K562 (cell line): ENCODE measurements around the gene LRRC3. TPM values are rescaled to one million over a fixed set of nuclear protein-coding genes. Genes with fewer than 3 reads are reported as not detected.

ENCODE experiments used
- ATAC-seq: fragments of 200-7000 bp; cut with Tn5 transposase; 3 replicates; pipeline ENCODE4 v1.9.1; 2020; ENCODE audit warnings: moderate library complexity
- BruUV-seq: library from RNA; stranded (reverse); fragments of 400-500 nt; replicated peaks from 2 replicates; lab custom pipeline; 2021; lab: Mats Ljungman, UMichigan
- CTCF ChIA-PET: fragments of 300-600 bp; formaldehyde crosslinking; extraction: SDS; loops from one replicate; lab custom pipeline; 2021; ENCODE audit warnings: low intra/inter-chr PET ratio; lab: Yijun Ruan, JAX
- POLR2A ChIA-PET: fragments of 300-600, 350-650 bp; sonication (Branson Sonifier 250); formaldehyde crosslinking; extraction: SDS; loops from one replicate; lab custom pipeline; 2021; ENCODE audit warnings: antibody characterized with exemption, inconsistent platforms; lab: Yijun Ruan, JAX
- DNase-seq, 4 experiments: peaks; one replicate each; pipeline versions ENCODE4 v3.0.0 to v3.0.0-alpha.2; 2011 to 2018; ENCODE audit warnings: low spot score in 3 of 4, mixed read lengths in 3 of 4; ENCODE audit errors: extremely low read depth in 1 of 4
- FAIRE-seq: peaks from 2 replicates; lab custom pipeline; 2011; peaks lifted over from hg19 to GRCh38; lab: Jason Lieb, UNC
- H2AFZ ChIP-seq: 2 replicates; pipeline ENCODE4 v1.6.0; 2011; ENCODE audit warnings: low read depth, low read length, control low read depth, inconsistent platforms
- H3K27ac ChIP-seq: fragments of 200-600 bp; 3 replicates; pipeline ENCODE4 v1.8.0; 2011; ENCODE audit warnings: low read depth, mild to moderate bottlenecking, control low read depth, inconsistent platforms, low read length, moderate library complexity, mixed read lengths; ENCODE audit errors: extremely low read depth
- H3K27me3 ChIP-seq, 2 experiments: fragments of 300-600 bp in 1 of 2; 2 replicates in 1 of 2; 3 replicates in 1 of 2; pipeline versions ENCODE4 v1.6.0 to v1.8.0; 2011; ENCODE audit warnings: inconsistent platforms in 2 of 2, low read length in 2 of 2, mild to moderate bottlenecking in 1 of 2, mixed read lengths in 1 of 2, moderate library complexity in 1 of 2; ENCODE audit not compliant: control insufficient read depth in 2 of 2, insufficient read depth in 2 of 2
- H3K36me3 ChIP-seq: fragments of 300-600 bp; 3 replicates; pipeline ENCODE4 v1.8.0; 2011; ENCODE audit warnings: mild to moderate bottlenecking, low read length, inconsistent platforms; ENCODE audit not compliant: control insufficient read depth, insufficient read depth
- H3K4me1 ChIP-seq, 2 experiments: fragments of 200-600 bp in 1 of 2; replicated peaks in 1 of 2; 2 replicates in 1 of 2; 3 replicates in 1 of 2; pipeline versions ENCODE4 v1.5.1 to v1.8.0; 2011; ENCODE audit warnings: inconsistent platforms in 2 of 2, low read length in 2 of 2, mild to moderate bottlenecking in 1 of 2, mixed read lengths in 1 of 2, moderate library complexity in 1 of 2; ENCODE audit not compliant: control insufficient read depth in 2 of 2, insufficient read depth in 2 of 2
- H3K4me2 ChIP-seq: 2 replicates; pipeline ENCODE4 v1.6.1; 2011; ENCODE audit warnings: low read length, control low read depth, inconsistent platforms, mixed read lengths; ENCODE audit not compliant: insufficient read depth
- H3K4me3 ChIP-seq: fragments of 200-600 bp; sonication (generic), shearing (Covaris generic); 2 replicates; pipeline ENCODE4 v1.5.1; 2016; ENCODE audit warnings: control low read depth, inconsistent platforms
- H3K79me2 ChIP-seq: fragments of 200-600 bp; 3 replicates; pipeline ENCODE4 v1.8.0; 2011; ENCODE audit warnings: low read length, inconsistent platforms; ENCODE audit not compliant: control insufficient read depth, insufficient read depth
- H3K9ac ChIP-seq, 2 experiments: 2 replicates each; pipeline versions ENCODE4 v1.6.0 to v1.6.1; 2011; ENCODE audit warnings: low read depth in 2 of 2, low read length in 2 of 2, control low read depth in 1 of 2, inconsistent platforms in 1 of 2, mild to moderate bottlenecking in 1 of 2, mixed read lengths in 1 of 2; ENCODE audit not compliant: insufficient read depth in 1 of 2
- H3K9me1 ChIP-seq: one replicate; pipeline ENCODE4 v1.6.0; 2011; ENCODE audit warnings: inconsistent platforms, mild to moderate bottlenecking, low read length, moderate library complexity; ENCODE audit not compliant: control insufficient read depth, insufficient read depth
- H3K9me3 ChIP-seq: replicated peaks from 2 replicates; pipeline ENCODE4 v1.5.1; 2011; ENCODE audit warnings: low read depth, low read length, inconsistent platforms; ENCODE audit not compliant: control insufficient read depth, insufficient read depth
- H4K20me1 ChIP-seq: replicated peaks from 2 replicates; pipeline ENCODE4 v1.6.1; 2011; ENCODE audit warnings: low read length, inconsistent platforms, mixed read lengths; ENCODE audit not compliant: control insufficient read depth, insufficient read depth
- ELF2 ChIP-seq: fragments of 250-450 bp; sonication (Bioruptor Pico); IDR thresholded peaks from 2 replicates; pipeline ENCODE4 v1.5.0; 2021; ENCODE audit warnings: mild to moderate bottlenecking
- ETV1 ChIP-seq: fragments of 450-650 bp; conservative IDR thresholded peaks from 2 replicates; pipeline ENCODE4 v1.6.1; 2016; ENCODE audit warnings: missing genetic modification characterization, control low read depth, low read depth, missing compliant biosample characterization
- FOSL1 ChIP-seq: fragments of 200-800 bp; sonication (Bioruptor generic); conservative IDR thresholded peaks from 2 replicates; pipeline ENCODE4 v1.6.1; 2016; ENCODE audit warnings: missing genetic modification characterization, missing compliant biosample characterization
- ILF3 ChIP-seq: fragments of 450-650 bp; IDR thresholded peaks from 2 replicates; pipeline ENCODE4 v1.6.1; 2018; ENCODE audit warnings: antibody characterized with exemption, mild to moderate bottlenecking, moderate library complexity, borderline replicate concordance
- NCOA2 ChIP-seq, 2 experiments: fragments of 450-650 bp; IDR thresholded peaks; 2 replicates each; pipeline ENCODE4 v1.6.1; 2018; ENCODE audit warnings: mild to moderate bottlenecking in 2 of 2, moderate library complexity in 1 of 2; ENCODE audit not compliant: partially characterized antibody in 2 of 2
- ZNF695 ChIP-seq: fragments of 450-650 bp; formaldehyde crosslinking; IDR thresholded peaks from 2 replicates; pipeline ENCODE4 v1.4.0; 2020; ENCODE audit warnings: mild to moderate bottlenecking, moderate library complexity
- WGBS: fragments of 100-300 bp; shearing (Covaris generic); methylation state at CpG from one replicate; pipeline ENCODE4 v1.1.6; 2016; ENCODE audit warnings: low coverage, mixed read lengths; ENCODE audit not compliant: insufficient coverage; ENCODE audit errors: missing lambda C conversion rate; 5-methylcytosine and 5-hydroxymethylcytosine counted together
- in situ Hi-C: fragments of 300-500 bp; cut with MboI; formaldehyde crosslinking; loops from 4 replicates; pipeline ENCODE4 v1.15.0; 2018; ENCODE audit warnings: inconsistent platforms, mixed read lengths
- intact Hi-C: fragments of 100-400 bp; cut with micrococcal nuclease; formaldehyde crosslinking; loops from 2 replicates; pipeline ENCODE4 v1.14.2; 2022
- polyA plus RNA-seq, 8 experiments: library from polyadenylated mRNA; depleted of rRNA in 4 of 8; stranded (reverse) in 5 of 8; unstranded in 3 of 8; fragments of >200 nt; fragmentation: Nextera tagmentation in 2 of 8; fragmentation: Illumina TruSeq in 1 of 8; extraction: Ambion mirVana in 2 of 8; extraction: Trizol in 1 of 8; gene quantifications; 2 replicates each; pipeline versions ENCODE4 v1.2.1 to v1.2.3, GENCODE V29; 2011 to 2014; ENCODE audit warnings: inconsistent platforms in 1 of 8, missing spikeins in 1 of 8
- total RNA-seq, 7 experiments: library from RNA; depleted of rRNA in 6 of 7; stranded (reverse); fragments of >200 nt in 6 of 7; fragmentation: Illumina TruSeq in 2 of 7; extraction: Trizol in 2 of 7; gene quantifications; 2 replicates each; pipeline versions ENCODE4 v1.2.1 to v1.2.3, GENCODE V29; 2011 to 2021; ENCODE audit warnings: low replicate concordance in 1 of 7
- TF ChIP-seq, protein P1 (sequence below): fragments of 150-350 bp; conservative IDR thresholded peaks from 2 replicates; pipeline ENCODE4 v1.6.1; 2014; ENCODE audit warnings: low read length
- TF ChIP-seq, protein P2 (sequence below): fragments of 450-650 bp; IDR thresholded peaks from 2 replicates; pipeline ENCODE4 v1.6.1; 2016; ENCODE audit warnings: missing biosample characterization, missing genetic modification characterization

LRRC3 gene
- total and polyA plus RNA-seq, 9 of the 15 experiments (the other 6 are each of a cell fraction or from before 2014, with no cell fraction given), result 0.04 TPM; not detected in 7

DNA sequence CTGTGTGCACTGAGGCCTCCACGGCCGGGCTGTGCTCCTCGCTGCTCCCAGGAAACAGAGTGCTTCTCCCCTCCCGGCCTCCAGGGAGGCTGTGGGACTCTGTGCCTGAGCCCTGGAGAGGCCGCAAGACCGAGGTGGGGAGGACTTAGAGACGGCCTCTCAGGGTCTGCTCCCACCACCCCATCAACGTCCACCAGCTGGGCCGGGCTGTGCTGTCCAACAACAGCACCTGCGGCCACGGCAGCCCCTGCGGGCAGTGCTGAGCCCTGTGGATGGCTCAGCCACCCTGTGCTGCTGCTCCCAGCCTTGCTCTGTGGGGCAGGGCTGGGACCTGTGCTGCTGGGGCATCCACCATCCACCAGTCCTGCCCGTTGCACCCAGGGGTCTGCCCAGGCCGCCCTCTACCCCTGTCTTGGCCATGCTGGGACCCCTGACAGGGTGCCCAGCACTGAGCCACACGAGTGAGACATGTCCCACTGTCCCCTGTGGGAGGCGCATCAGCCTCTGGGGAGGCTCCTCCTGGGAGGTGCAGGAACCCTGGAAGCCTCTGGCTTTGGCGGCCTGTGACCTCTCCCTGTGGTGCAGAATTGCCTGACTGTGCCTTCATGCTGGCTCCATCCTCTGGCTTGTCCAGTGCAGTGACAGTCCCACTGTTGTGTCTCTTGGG, 31.2 kb upstream of the LRRC3 start:
- Histone ChIP-seq H3K4me1 (peaks cover 0 to 43% of the 10 kb centered on the region in 2 experiments; a peak in 2 of 5 replicates), H3K79me2 (no peaks in the 10 kb centered on the region), H4K20me1 (no peaks in the 10 kb centered on the region), H3K27me3 (peaks cover 9 to 34% of the 10 kb centered on the region in 2 experiments; a peak in 3 of 5 replicates), H3K4me2 (no peak overlapping the region), H3K36me3 (no peaks in the 10 kb centered on the region), H3K9me3 (peaks cover 3% of the 10 kb centered on the region), H3K4me3 (no peak overlapping the region), H2AFZ (no peak overlapping the region), H3K9ac (no peak overlapping the region; a peak in 1 of 4 replicates), H3K9me1 (no peaks in the 10 kb centered on the region), H3K27ac (no peak overlapping the region)
- BruUV-seq, result no TSS peak
- DNase-seq (no peak), FAIRE-seq (no peak), ATAC-seq (peak; percentile 22)
- ChIA-PET CTCF (interaction anchor here (0.6 kb wide), 1 partner anchor 754 kb away, joined by 3 read pairs; no protein-coding TSS in a partner anchor), POLR2A (no interaction called here)
- in situ Hi-C loops (no loop called here), intact Hi-C loops (no loop called here)
- TF ChIP-seq ILF3 (no peak), FOSL1 (tag) (no peak), ZNF695 (no peak), NCOA2 (IDR thresholded peaks at IDR 0.05; ENCODE audit: partially characterized antibody in 2 of 2) (no peak), ELF2 (CRISPR knock-in tag) (no peak), ETV1 (tag) (no peak)
- TF ChIP-seq, protein P1, sequence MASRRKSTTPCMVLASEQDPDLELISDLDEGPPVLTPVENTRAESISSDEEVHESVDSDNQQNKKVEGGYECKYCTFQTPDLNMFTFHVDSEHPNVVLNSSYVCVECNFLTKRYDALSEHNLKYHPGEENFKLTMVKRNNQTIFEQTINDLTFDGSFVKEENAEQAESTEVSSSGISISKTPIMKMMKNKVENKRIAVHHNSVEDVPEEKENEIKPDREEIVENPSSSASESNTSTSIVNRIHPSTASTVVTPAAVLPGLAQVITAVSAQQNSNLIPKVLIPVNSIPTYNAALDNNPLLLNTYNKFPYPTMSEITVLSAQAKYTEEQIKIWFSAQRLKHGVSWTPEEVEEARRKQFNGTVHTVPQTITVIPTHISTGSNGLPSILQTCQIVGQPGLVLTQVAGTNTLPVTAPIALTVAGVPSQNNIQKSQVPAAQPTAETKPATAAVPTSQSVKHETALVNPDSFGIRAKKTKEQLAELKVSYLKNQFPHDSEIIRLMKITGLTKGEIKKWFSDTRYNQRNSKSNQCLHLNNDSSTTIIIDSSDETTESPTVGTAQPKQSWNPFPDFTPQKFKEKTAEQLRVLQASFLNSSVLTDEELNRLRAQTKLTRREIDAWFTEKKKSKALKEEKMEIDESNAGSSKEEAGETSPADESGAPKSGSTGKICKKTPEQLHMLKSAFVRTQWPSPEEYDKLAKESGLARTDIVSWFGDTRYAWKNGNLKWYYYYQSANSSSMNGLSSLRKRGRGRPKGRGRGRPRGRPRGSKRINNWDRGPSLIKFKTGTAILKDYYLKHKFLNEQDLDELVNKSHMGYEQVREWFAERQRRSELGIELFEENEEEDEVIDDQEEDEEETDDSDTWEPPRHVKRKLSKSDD, result no peak
- TF ChIP-seq, protein P2, sequence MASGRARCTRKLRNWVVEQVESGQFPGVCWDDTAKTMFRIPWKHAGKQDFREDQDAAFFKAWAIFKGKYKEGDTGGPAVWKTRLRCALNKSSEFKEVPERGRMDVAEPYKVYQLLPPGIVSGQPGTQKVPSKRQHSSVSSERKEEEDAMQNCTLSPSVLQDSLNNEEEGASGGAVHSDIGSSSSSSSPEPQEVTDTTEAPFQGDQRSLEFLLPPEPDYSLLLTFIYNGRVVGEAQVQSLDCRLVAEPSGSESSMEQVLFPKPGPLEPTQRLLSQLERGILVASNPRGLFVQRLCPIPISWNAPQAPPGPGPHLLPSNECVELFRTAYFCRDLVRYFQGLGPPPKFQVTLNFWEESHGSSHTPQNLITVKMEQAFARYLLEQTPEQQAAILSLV (tag), result no peak
- WGBS, result 2% methylated on average over 17 of the region's 17 CpGs
